ENCODE results near the gene NARS2.

GRCh38 chr11:78489184-78489583 is 85.5 kb downstream of the NARS2 start:
- TF ChIP-seq CTCF (conservative IDR thresholded peaks at IDR 0.05; ENCODE audit: low read depth, low read length) (no peak), EZH2 (IDR thresholded peaks at IDR 0.05; ENCODE audit: borderline replicate concordance, low read depth, low read length, poor library complexity, severe bottlenecking) (no peak)
